Smooth muscle cell (in vitro differentiated cells): ENCODE measurements around the gene LPCAT2. TPM values are rescaled to one million over a fixed set of nuclear protein-coding genes. Genes with fewer than 3 reads are reported as not detected.

Experiments used
- DNase-seq: peaks from one replicate; lab custom pipeline; 2025; ENCODE audit not compliant: unreplicated experiment; lab: John Stamatoyannopoulos, UW
- H2AFZ ChIP-seq: fragments of 200-600 bp; sonication (generic); 2 replicates; pipeline ENCODE4 v1.6.0; 2016; ENCODE audit warnings: antibody characterized with exemption, low read depth, mild to moderate bottlenecking
- H3F3A ChIP-seq: fragments of 200-600 bp; sonication (generic); 2 replicates; pipeline ENCODE4 v1.6.0; 2017; ENCODE audit warnings: antibody characterized with exemption, low read depth
- H3K27ac ChIP-seq: fragments of 200-600 bp; sonication (generic); 2 replicates; pipeline ENCODE4 v1.5.1; 2016; ENCODE audit warnings: low read depth, mild to moderate bottlenecking
- H3K27me3 ChIP-seq: fragments of 200-600 bp; sonication (generic); 2 replicates; pipeline ENCODE4 v1.6.1; 2016; ENCODE audit warnings: low read depth, mild to moderate bottlenecking
- H3K36me3 ChIP-seq: fragments of 200-600 bp; sonication (generic); 2 replicates; pipeline ENCODE4 v1.5.1; 2016; ENCODE audit warnings: low read depth
- H3K4me1 ChIP-seq: fragments of 200-600 bp; sonication (generic); 2 replicates; pipeline ENCODE4 v1.5.1; 2016; ENCODE audit warnings: low read depth
- H3K4me2 ChIP-seq: fragments of 200-600 bp; sonication (generic); 2 replicates; pipeline ENCODE4 v1.6.0; 2016; ENCODE audit warnings: mild to moderate bottlenecking
- H3K4me3 ChIP-seq: fragments of 200-600 bp; sonication (generic); 2 replicates; pipeline ENCODE4 v1.5.1; 2016; ENCODE audit warnings: mild to moderate bottlenecking
- H3K79me2 ChIP-seq: fragments of 200-600 bp; sonication (generic); 2 replicates; pipeline ENCODE4 v1.6.0; 2016; ENCODE audit warnings: low read depth, mild to moderate bottlenecking
- H3K9ac ChIP-seq: fragments of 200-600 bp; sonication (generic); 2 replicates; pipeline ENCODE4 v1.6.0; 2016; ENCODE audit warnings: low read depth
- H3K9me3 ChIP-seq: fragments of 200-600 bp; sonication (generic); replicated peaks from 2 replicates; pipeline ENCODE4 v1.5.1; 2016; ENCODE audit warnings: low read depth
- H4K20me1 ChIP-seq: fragments of 200-600 bp; sonication (generic); 2 replicates; pipeline ENCODE4 v1.6.0; 2016; ENCODE audit warnings: low read depth
- WGBS: methylation state at CpG from one replicate; pipeline ENCODE4 v1.1.7; 2016; ENCODE audit warnings: low lambda C conversion rate; 5-methylcytosine and 5-hydroxymethylcytosine counted together
- polyA plus RNA-seq: library from polyadenylated mRNA; unstranded; fragments of >200 nt; fragmentation: Nextera tagmentation; extraction: Ambion mirVana; gene quantifications from 2 replicates; pipeline ENCODE4 v1.2.1, GENCODE V29; 2016
- total RNA-seq: library from RNA; depleted of rRNA; stranded (reverse); fragments of >200 nt; gene quantifications from 2 replicates; pipeline ENCODE4 v1.2.3, GENCODE V29; 2014
- TF ChIP-seq, protein P1 (sequence below): fragments of 200-600 bp; sonication (generic); IDR thresholded peaks from 2 replicates; pipeline ENCODE4 v1.5.1; 2017; ENCODE audit warnings: borderline replicate concordance, mild to moderate bottlenecking, antibody characterized with exemption; ENCODE audit not compliant: insufficient read depth, poor library complexity, severe bottlenecking

The LPCAT2 gene
- total and polyA plus RNA-seq, 2 experiments from 2014 or later = 12.3 to 55.6 TPM

DNA sequence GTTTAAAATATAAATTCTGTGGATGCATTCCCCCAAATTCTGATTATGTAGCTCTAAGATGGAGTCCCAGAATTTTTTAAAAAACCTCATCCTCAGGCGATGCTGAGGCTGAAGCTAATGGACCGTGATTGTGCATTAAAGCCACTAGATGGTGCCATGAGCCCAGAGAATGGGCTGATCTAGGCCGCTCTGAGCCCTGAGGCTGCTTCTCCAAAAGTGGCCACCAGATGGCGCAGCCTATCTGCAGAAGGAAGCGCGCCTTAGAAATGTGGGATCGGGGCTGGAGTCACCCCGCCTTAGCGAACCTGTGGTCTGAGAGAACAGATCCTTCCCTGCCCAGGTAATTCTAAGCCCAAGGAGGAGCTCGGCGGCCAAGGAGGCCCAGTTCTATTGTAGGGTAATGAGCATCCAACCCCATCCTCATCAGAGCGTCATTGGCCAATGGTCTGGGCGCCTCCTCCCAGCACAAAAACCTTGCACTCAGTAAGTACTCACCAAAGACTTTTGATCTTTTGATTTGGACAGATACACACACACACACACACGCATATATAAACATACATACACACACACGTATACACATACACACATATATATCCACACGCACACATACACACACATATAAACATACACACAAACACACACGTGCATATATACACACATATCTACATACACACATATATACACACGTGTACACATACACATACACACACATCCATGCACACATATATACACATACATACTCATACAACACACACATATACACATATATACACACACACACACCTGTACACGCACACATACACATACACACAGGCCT, 43.6 kb upstream of the LPCAT2 start:
- 32% methylated on average over 19 of the region's 19 CpGs for WGBS
- H3K27me3 ChIP-seq = no peaks in the 10 kb centered on the region
- no peak overlapping the region for H3K9ac ChIP-seq
- H3K36me3 ChIP-seq = no peaks in the 10 kb centered on the region
- H3K4me3 ChIP-seq = no peak overlapping the region
- H3K27ac ChIP-seq = no peak overlapping the region
- no peaks in the 10 kb centered on the region for H3K79me2 ChIP-seq
- DNase-seq = peak; percentile 71
- TF ChIP-seq, protein P1, sequence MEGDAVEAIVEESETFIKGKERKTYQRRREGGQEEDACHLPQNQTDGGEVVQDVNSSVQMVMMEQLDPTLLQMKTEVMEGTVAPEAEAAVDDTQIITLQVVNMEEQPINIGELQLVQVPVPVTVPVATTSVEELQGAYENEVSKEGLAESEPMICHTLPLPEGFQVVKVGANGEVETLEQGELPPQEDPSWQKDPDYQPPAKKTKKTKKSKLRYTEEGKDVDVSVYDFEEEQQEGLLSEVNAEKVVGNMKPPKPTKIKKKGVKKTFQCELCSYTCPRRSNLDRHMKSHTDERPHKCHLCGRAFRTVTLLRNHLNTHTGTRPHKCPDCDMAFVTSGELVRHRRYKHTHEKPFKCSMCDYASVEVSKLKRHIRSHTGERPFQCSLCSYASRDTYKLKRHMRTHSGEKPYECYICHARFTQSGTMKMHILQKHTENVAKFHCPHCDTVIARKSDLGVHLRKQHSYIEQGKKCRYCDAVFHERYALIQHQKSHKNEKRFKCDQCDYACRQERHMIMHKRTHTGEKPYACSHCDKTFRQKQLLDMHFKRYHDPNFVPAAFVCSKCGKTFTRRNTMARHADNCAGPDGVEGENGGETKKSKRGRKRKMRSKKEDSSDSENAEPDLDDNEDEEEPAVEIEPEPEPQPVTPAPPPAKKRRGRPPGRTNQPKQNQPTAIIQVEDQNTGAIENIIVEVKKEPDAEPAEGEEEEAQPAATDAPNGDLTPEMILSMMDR = peak; percentile 100
- peak overlapping the region; percentile 69 for H3K4me2 ChIP-seq
- H4K20me1 ChIP-seq = no peaks in the 10 kb centered on the region
- no peak overlapping the region for H2AFZ ChIP-seq
- H3F3A ChIP-seq = no peaks in the 10 kb centered on the region
- no peaks in the 10 kb centered on the region for H3K9me3 ChIP-seq
- H3K4me1 ChIP-seq = no peaks in the 10 kb centered on the region

DNA sequence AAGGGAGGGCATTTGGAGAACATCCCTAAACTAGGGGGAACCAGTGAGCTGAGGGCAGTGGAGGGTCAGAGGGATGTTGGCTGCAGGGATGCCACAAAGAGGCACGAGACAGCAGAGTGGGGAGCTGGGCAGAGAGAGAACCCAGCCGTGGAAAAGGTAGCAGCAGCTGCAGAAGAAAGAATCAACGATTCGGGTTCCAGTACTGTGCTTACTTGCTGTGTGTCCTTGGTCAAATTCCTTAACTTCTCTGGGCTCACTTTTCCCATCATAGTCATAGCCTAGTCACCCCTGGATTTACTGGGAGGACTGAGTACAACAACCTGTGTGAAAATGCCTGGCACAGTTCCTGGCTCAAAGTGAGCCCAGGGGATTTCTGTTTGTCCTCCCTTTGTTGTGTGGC, 42.7 kb upstream of the LPCAT2 start:
- DNase-seq = no peak
- H3K4me3 ChIP-seq = no peak overlapping the region
- peaks cover 1% of the 10 kb centered on the region for H3F3A ChIP-seq
- H3K9ac ChIP-seq = no peak overlapping the region
- H3K4me2 ChIP-seq = no peak overlapping the region
- whole genome bisulfite sequencing = 96% methylated on average over 4 of the region's 4 CpGs
- no peaks in the 10 kb centered on the region for H3K79me2 ChIP-seq
- no peaks in the 10 kb centered on the region for H3K9me3 ChIP-seq
- TF ChIP-seq, protein P1 = no peak
- no peaks in the 10 kb centered on the region for H4K20me1 ChIP-seq
- H3K36me3 ChIP-seq = no peaks in the 10 kb centered on the region
- H3K27ac ChIP-seq = no peak overlapping the region
- H2AFZ ChIP-seq = no peak overlapping the region
- H3K4me1 ChIP-seq = peaks cover 6% of the 10 kb centered on the region
- no peaks in the 10 kb centered on the region for H3K27me3 ChIP-seq

DNA sequence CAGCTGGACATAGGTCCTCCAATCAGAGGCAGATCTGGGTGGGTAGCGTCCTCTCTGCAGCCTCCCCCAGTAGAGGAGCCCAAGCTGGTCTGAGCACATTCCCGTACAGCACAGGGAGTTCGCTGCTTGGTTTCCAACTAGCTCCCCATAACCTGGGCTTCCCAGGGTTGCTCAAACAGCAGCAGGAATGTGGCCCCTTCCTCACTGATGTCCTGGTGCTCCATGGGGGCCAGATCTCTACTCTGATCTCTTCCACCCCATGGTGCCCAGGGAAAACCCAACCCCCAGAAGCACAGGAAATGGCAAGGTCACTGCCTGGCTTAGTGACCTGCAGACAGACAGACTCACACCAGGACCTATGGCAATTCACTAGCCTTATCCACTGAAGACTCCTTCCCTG, 41.0 kb upstream of the LPCAT2 start:
- no peaks in the 10 kb centered on the region for H3K27me3 ChIP-seq
- no peak overlapping the region for H3K4me3 ChIP-seq
- no peak for DNase-seq
- no peaks in the 10 kb centered on the region for H3K9me3 ChIP-seq
- no peaks in the 10 kb centered on the region for H3K79me2 ChIP-seq
- H3K9ac ChIP-seq = no peak overlapping the region
- H3K27ac ChIP-seq = no peak overlapping the region
- no peaks in the 10 kb centered on the region for H4K20me1 ChIP-seq
- no peak overlapping the region for H3K4me2 ChIP-seq
- peaks cover 12% of the 10 kb centered on the region for H3F3A ChIP-seq
- no peaks in the 10 kb centered on the region for H3K36me3 ChIP-seq
- 78% methylated on average over 3 of the region's 3 CpGs for WGBS
- peaks cover 7% of the 10 kb centered on the region for H3K4me1 ChIP-seq
- TF ChIP-seq, protein P1 = no peak
- H2AFZ ChIP-seq = no peak overlapping the region
